IMR-90 (cell line): ENCODE measurements around the gene TMPRSS6. TPM values are rescaled to one million over a fixed set of nuclear protein-coding genes. Genes with fewer than 3 reads are reported as not detected.

Experiments used
- ATAC-seq: fragments of 200-7000 bp; cut with Tn5 transposase; 2 replicates; pipeline ENCODE4 v1.9.1; 2020; ENCODE audit warnings: low read depth, mild to moderate bottlenecking, moderate library complexity
- BruUV-seq: library from RNA; stranded (reverse); fragments of 400-500 nt; replicated peaks from 2 replicates; lab custom pipeline; 2021; lab: Mats Ljungman, UMichigan
- CTCF ChIA-PET: fragments of 300-600 bp; formaldehyde crosslinking; extraction: SDS; loops from one replicate; lab custom pipeline; 2021; ENCODE audit warnings: antibody characterized with exemption; lab: Yijun Ruan, JAX
- POLR2A ChIA-PET: fragments of 300-600 bp; sonication (Branson Sonifier 250); formaldehyde crosslinking; loops from one replicate; lab custom pipeline; 2022; ENCODE audit warnings: antibody characterized with exemption; ENCODE audit not compliant: unreplicated experiment; lab: Charles Lee
- DNase-seq: peaks from one replicate; pipeline ENCODE4 v3.0.0; 2013
- H2AFZ ChIP-seq: replicated peaks from 2 replicates; pipeline ENCODE3; 2013; ENCODE audit warnings: low read length, mild to moderate bottlenecking; ENCODE audit not compliant: poor library complexity
- H2AK5ac ChIP-seq: 2 replicates; pipeline ENCODE4 v1.6.1; 2013; ENCODE audit warnings: low read depth, low read length, inconsistent platforms
- H2AK9ac ChIP-seq: replicated peaks from 2 replicates; pipeline ENCODE3; 2013; ENCODE audit warnings: mild to moderate bottlenecking, low read depth, low read length, moderate library complexity; ENCODE audit not compliant: poor library complexity
- H2BK120ac ChIP-seq: 2 replicates; pipeline ENCODE4 v1.6.1; 2013; ENCODE audit warnings: low read depth, low read length, inconsistent platforms
- H2BK15ac ChIP-seq: 3 replicates; pipeline ENCODE4 v1.6.1; 2013; ENCODE audit warnings: low read depth, low read length, inconsistent platforms
- H2BK20ac ChIP-seq: 2 replicates; pipeline ENCODE4 v1.6.1; 2013; ENCODE audit warnings: low read depth, mild to moderate bottlenecking, inconsistent platforms, low read length, moderate library complexity
- H2BK5ac ChIP-seq: 2 replicates; pipeline ENCODE4 v1.6.1; 2013; ENCODE audit warnings: mild to moderate bottlenecking, low read depth, low read length, inconsistent platforms; ENCODE audit not compliant: poor library complexity, severe bottlenecking
- H3K14ac ChIP-seq: replicated peaks from 2 replicates; pipeline ENCODE4 v1.6.1; 2013; ENCODE audit warnings: low read depth, low read length, inconsistent platforms
- H3K18ac ChIP-seq: 2 replicates; pipeline ENCODE4 v1.6.1; 2013; ENCODE audit warnings: low read depth, low read length, control low read depth
- H3K23ac ChIP-seq: 2 replicates; pipeline ENCODE4 v1.6.1; 2013; ENCODE audit warnings: low read depth, low read length, inconsistent platforms
- H3K27ac ChIP-seq: 2 replicates; pipeline ENCODE4 v1.5.1; 2013; ENCODE audit warnings: mild to moderate bottlenecking, control low read depth, low read length; ENCODE audit not compliant: insufficient read depth
- H3K27me3 ChIP-seq: 2 replicates; pipeline ENCODE4 v1.6.1; 2013; ENCODE audit warnings: low read length; ENCODE audit not compliant: control insufficient read depth, insufficient read depth
- H3K36me3 ChIP-seq: 2 replicates; pipeline ENCODE4 v1.6.1; 2013; ENCODE audit warnings: low read length, mixed read lengths; ENCODE audit not compliant: control insufficient read depth, insufficient read depth
- H3K4ac ChIP-seq: 2 replicates; pipeline ENCODE4 v1.6.1; 2013; ENCODE audit warnings: low read depth, low read length, inconsistent platforms
- H3K4me1 ChIP-seq: 2 replicates; pipeline ENCODE4 v1.6.1; 2013; ENCODE audit warnings: low read length, mixed read lengths; ENCODE audit not compliant: control insufficient read depth, insufficient read depth
- H3K4me2 ChIP-seq: 2 replicates; pipeline ENCODE4 v1.6.1; 2013; ENCODE audit warnings: low read depth, mild to moderate bottlenecking, control low read depth, low read length, moderate library complexity
- H3K4me3 ChIP-seq: 2 replicates; pipeline ENCODE4 v1.5.1; 2013; ENCODE audit warnings: low read depth, mild to moderate bottlenecking, control low read depth, low read length, moderate library complexity; ENCODE audit not compliant: insufficient read depth
- H3K56ac ChIP-seq: 2 replicates; pipeline ENCODE4 v1.6.1; 2013; ENCODE audit warnings: low read length, inconsistent platforms; ENCODE audit not compliant: insufficient read depth; ENCODE audit errors: extremely low read depth
- H3K79me1 ChIP-seq, 2 experiments: 2 replicates each; pipeline ENCODE4 v1.6.1; 2013; ENCODE audit warnings: low read length in 2 of 2, inconsistent platforms in 1 of 2, low read depth in 1 of 2
- H3K9ac ChIP-seq: 2 replicates; pipeline ENCODE4 v1.6.1; 2013; ENCODE audit warnings: low read depth, low read length, control low read depth
- H3K9me1 ChIP-seq: 2 replicates; pipeline ENCODE4 v1.6.1; 2013; ENCODE audit warnings: low read length, inconsistent platforms; ENCODE audit not compliant: insufficient read depth
- H3K9me3 ChIP-seq: 2 replicates; pipeline ENCODE4 v1.6.1; 2013; ENCODE audit warnings: low read length; ENCODE audit not compliant: control insufficient read depth, insufficient read depth
- H4K20me1 ChIP-seq: 2 replicates; pipeline ENCODE4 v1.6.1; 2013; ENCODE audit warnings: low read length, inconsistent platforms; ENCODE audit not compliant: insufficient read depth
- H4K5ac ChIP-seq: 2 replicates; pipeline ENCODE4 v1.6.1; 2013; ENCODE audit warnings: mild to moderate bottlenecking, low read depth, low read length, control low read depth
- H4K8ac ChIP-seq, 2 experiments: 2 replicates each; pipeline ENCODE4 v1.6.1; 2013; ENCODE audit warnings: low read depth in 2 of 2, low read length in 2 of 2, control low read depth in 1 of 2, inconsistent platforms in 1 of 2
- H4K91ac ChIP-seq: 2 replicates; pipeline ENCODE4 v1.6.1; 2013; ENCODE audit warnings: low read depth, low read length, inconsistent platforms; ENCODE audit not compliant: insufficient read depth
- BHLHE40 ChIP-seq: fragments of 150-350 bp; IDR thresholded peaks from 2 replicates; pipeline ENCODE4 v1.6.1; 2016; ENCODE audit warnings: mild to moderate bottlenecking, low read depth, low read length
- CEBPB ChIP-seq: IDR thresholded peaks from 2 replicates; pipeline ENCODE4 v1.6.1; 2012; ENCODE audit warnings: low read depth, low read length, improper control_type of control experiment
- CHD1 ChIP-seq: IDR thresholded peaks from 2 replicates; pipeline ENCODE4 v1.6.1; 2012; ENCODE audit warnings: low read depth, low read length, improper control_type of control experiment
- FOS ChIP-seq: fragments of 150-350 bp; IDR thresholded peaks from 2 replicates; pipeline ENCODE4 v1.6.1; 2016; ENCODE audit warnings: low read depth, low read length
- MAFK ChIP-seq: IDR thresholded peaks from 2 replicates; pipeline ENCODE4 v1.6.1; 2012; ENCODE audit warnings: low read depth, low read length, improper control_type of control experiment
- MAZ ChIP-seq: IDR thresholded peaks from 2 replicates; pipeline ENCODE4 v1.6.1; 2012; ENCODE audit warnings: low read depth, mild to moderate bottlenecking, low read length, improper control_type of control experiment, moderate library complexity, borderline replicate concordance
- MXI1 ChIP-seq: IDR thresholded peaks from 2 replicates; pipeline ENCODE4 v1.6.1; 2012; ENCODE audit warnings: low read depth, mild to moderate bottlenecking, low read length, moderate library complexity, borderline replicate concordance
- NFE2L2 ChIP-seq: fragments of 150-350 bp; IDR thresholded peaks from 2 replicates; pipeline ENCODE4 v1.6.1; 2016; ENCODE audit warnings: low read depth, mild to moderate bottlenecking, low read length
- POLR2A ChIP-seq: IDR thresholded peaks from 2 replicates; pipeline ENCODE4 v1.6.1; 2012; ENCODE audit warnings: mild to moderate bottlenecking, low read depth, low read length
- RAD21 ChIP-seq: IDR thresholded peaks from 2 replicates; pipeline ENCODE4 v1.6.1; 2012; ENCODE audit warnings: low read length, improper control_type of control experiment
- RCOR1 ChIP-seq: IDR thresholded peaks from 2 replicates; pipeline ENCODE4 v1.6.1; 2012; ENCODE audit warnings: mild to moderate bottlenecking, low read length, improper control_type of control experiment; ENCODE audit not compliant: insufficient replicate concordance
- RFX5 ChIP-seq: IDR thresholded peaks from 2 replicates; pipeline ENCODE4 v1.8.0; 2012; ENCODE audit warnings: low read depth, mild to moderate bottlenecking, low read length, moderate library complexity
- SMC3 ChIP-seq: fragments of 150-350 bp; IDR thresholded peaks from 2 replicates; pipeline ENCODE4 v1.6.1; 2016; ENCODE audit warnings: low read depth, mild to moderate bottlenecking, antibody characterized with exemption, low read length, moderate library complexity
- USF2 ChIP-seq: fragments of 150-350 bp; IDR thresholded peaks from 2 replicates; pipeline ENCODE4 v1.6.1; 2017; ENCODE audit warnings: mild to moderate bottlenecking, antibody characterized with exemption, low read length, low read depth
- WGBS, 2 experiments: methylation state at CpG; one replicate each; pipeline versions ENCODE4 v1.1.5 to v1.1.7; 2013; ENCODE audit warnings: missing lambda C conversion rate in 2 of 2; ENCODE audit not compliant: insufficient read length in 1 of 2; ENCODE audit errors: extremely low coverage in 2 of 2; 5-methylcytosine and 5-hydroxymethylcytosine counted together
- dilution Hi-C: fragments of 300-500 bp; cut with HindIII; formaldehyde crosslinking; loops from one replicate; pipeline ENCODE4 v1.14.3; 2018; ENCODE audit warnings: low sequenced_read_pairs; ENCODE audit not compliant: unreplicated experiment
- in situ Hi-C: fragments of 300-500 bp; cut with MboI; formaldehyde crosslinking; loops from 3 replicates; pipeline ENCODE4 v1.14.3; 2019; ENCODE audit warnings: low sequenced_read_pairs, inconsistent platforms, mixed read lengths
- intact Hi-C: fragments of 100-400 bp; cut with micrococcal nuclease; formaldehyde crosslinking; loops from 2 replicates; pipeline ENCODE4 v1.10.0; 2022
- polyA plus RNA-seq, 3 experiments: library from polyadenylated mRNA; depleted of rRNA; stranded (reverse); fragments of >200 nt; gene quantifications; 2 replicates each; pipeline ENCODE4 v1.2.3, GENCODE V29; 2012; ENCODE audit warnings: low replicate concordance in 1 of 3
- total RNA-seq: library from RNA; depleted of rRNA; stranded (reverse); fragments of >200 nt; gene quantifications from 2 replicates; pipeline ENCODE4 v1.2.3, GENCODE V29; 2012
- TF ChIP-seq, protein P1 (sequence below): conservative IDR thresholded peaks from 2 replicates; pipeline ENCODE4 v1.5.1; 2012; ENCODE audit warnings: mild to moderate bottlenecking, low read depth, low read length, improper control_type of control experiment
- TF ChIP-seq, protein P2 (sequence below): fragments of 150-350 bp; IDR thresholded peaks from 2 replicates; pipeline ENCODE4 v1.6.1; 2016; ENCODE audit warnings: low read depth, mild to moderate bottlenecking, low read length, moderate library complexity, borderline replicate concordance

Gene TMPRSS6
- total and polyA plus RNA-seq, 2 of the 4 experiments (the other 2 are of a cell fraction) = not detected

GRCh38 chr22:37137903-37138665 lies 28.6 kb upstream of the TMPRSS6 start:
- ATAC-seq (no peak), DNase-seq (no peak)
- H3K36me3 ChIP-seq = no peaks in the 10 kb centered on the region
- no peak overlapping the region for H4K5ac ChIP-seq
- H3K9me1 ChIP-seq = no peaks in the 10 kb centered on the region
- dilution Hi-C loops = no loop called here
- no peak overlapping the region for H2AK9ac ChIP-seq
- H3K9me3 ChIP-seq = no peaks in the 10 kb centered on the region
- no peak for TF ChIP-seq FOS
- TF ChIP-seq RFX5 = no peak
- TF ChIP-seq, protein P1, sequence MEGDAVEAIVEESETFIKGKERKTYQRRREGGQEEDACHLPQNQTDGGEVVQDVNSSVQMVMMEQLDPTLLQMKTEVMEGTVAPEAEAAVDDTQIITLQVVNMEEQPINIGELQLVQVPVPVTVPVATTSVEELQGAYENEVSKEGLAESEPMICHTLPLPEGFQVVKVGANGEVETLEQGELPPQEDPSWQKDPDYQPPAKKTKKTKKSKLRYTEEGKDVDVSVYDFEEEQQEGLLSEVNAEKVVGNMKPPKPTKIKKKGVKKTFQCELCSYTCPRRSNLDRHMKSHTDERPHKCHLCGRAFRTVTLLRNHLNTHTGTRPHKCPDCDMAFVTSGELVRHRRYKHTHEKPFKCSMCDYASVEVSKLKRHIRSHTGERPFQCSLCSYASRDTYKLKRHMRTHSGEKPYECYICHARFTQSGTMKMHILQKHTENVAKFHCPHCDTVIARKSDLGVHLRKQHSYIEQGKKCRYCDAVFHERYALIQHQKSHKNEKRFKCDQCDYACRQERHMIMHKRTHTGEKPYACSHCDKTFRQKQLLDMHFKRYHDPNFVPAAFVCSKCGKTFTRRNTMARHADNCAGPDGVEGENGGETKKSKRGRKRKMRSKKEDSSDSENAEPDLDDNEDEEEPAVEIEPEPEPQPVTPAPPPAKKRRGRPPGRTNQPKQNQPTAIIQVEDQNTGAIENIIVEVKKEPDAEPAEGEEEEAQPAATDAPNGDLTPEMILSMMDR = no peak
- no peak for TF ChIP-seq RCOR1
- TF ChIP-seq POLR2A = no peak
- no peak for TF ChIP-seq RAD21
- no peak for TF ChIP-seq BHLHE40
- no peak for TF ChIP-seq CHD1
- TF ChIP-seq MAZ = no peak
- TF ChIP-seq CEBPB = no peak
- TF ChIP-seq MXI1 = no peak
- no peak for TF ChIP-seq MAFK
- no peak for TF ChIP-seq NFE2L2
- no peak for TF ChIP-seq USF2
- no peak for TF ChIP-seq SMC3
- TF ChIP-seq, protein P2, sequence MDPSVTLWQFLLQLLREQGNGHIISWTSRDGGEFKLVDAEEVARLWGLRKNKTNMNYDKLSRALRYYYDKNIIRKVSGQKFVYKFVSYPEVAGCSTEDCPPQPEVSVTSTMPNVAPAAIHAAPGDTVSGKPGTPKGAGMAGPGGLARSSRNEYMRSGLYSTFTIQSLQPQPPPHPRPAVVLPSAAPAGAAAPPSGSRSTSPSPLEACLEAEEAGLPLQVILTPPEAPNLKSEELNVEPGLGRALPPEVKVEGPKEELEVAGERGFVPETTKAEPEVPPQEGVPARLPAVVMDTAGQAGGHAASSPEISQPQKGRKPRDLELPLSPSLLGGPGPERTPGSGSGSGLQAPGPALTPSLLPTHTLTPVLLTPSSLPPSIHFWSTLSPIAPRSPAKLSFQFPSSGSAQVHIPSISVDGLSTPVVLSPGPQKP = no peak
- no peak overlapping the region for H2AK5ac ChIP-seq
- H3K9ac ChIP-seq = no peak overlapping the region
- peaks cover 32% of the 10 kb centered on the region for H3K27me3 ChIP-seq
- POLR2A ChIA-PET = interaction anchor here (0.5 kb wide), 1 partner anchor 746 kb away, joined by 9 read pairs; no protein-coding TSS in a partner anchor
- no peak overlapping the region for H3K27ac ChIP-seq
- CTCF ChIA-PET = no interaction called here
- WGBS, 2 experiments = 71% methylated on average over 1 of the region's 6 CpGs; no CpG with 5 or more reads in 1 of the 2 experiments
- in situ Hi-C loops = no loop called here
- H4K91ac ChIP-seq = no peak overlapping the region
- no peak overlapping the region for H3K23ac ChIP-seq
- no peaks in the 10 kb centered on the region for H3K4me1 ChIP-seq
- no peak overlapping the region for H4K8ac ChIP-seq
- no peak overlapping the region for H3K18ac ChIP-seq
- no peak overlapping the region for H3K4ac ChIP-seq
- H3K79me1 ChIP-seq = no peaks in the 10 kb centered on the region
- no TSS peak for BruUV-seq
- H2BK5ac ChIP-seq = no peak overlapping the region
- H2BK15ac ChIP-seq = no peak overlapping the region
- intact Hi-C loops = no loop called here
- H2AFZ ChIP-seq = no peak overlapping the region
- no peaks in the 10 kb centered on the region for H4K20me1 ChIP-seq
- H2BK120ac ChIP-seq = no peak overlapping the region
- no peak overlapping the region for H3K56ac ChIP-seq
- no peak overlapping the region for H3K4me2 ChIP-seq
- H2BK20ac ChIP-seq = no peak overlapping the region
- no peak overlapping the region for H3K4me3 ChIP-seq
- no peak overlapping the region for H3K14ac ChIP-seq
